Natural killer cell (primary cell): ENCODE data around the gene EIF2B5. TPM values are rescaled to one million over a fixed set of nuclear protein-coding genes. Genes with fewer than 3 reads are reported as not detected.

ENCODE experiments used
- ATAC-seq, 3 donors: fragments of 150-1000 bp in 2 of 3; fragments of 200-7000 bp in 1 of 3; cut with Tn5 transposase; 1 replicate in 1 of 3; 2 replicates in 2 of 3; pipeline ENCODE4 v1.10.0; 2021; ENCODE audit warnings: mild to moderate bottlenecking in 2 of 3, moderate library complexity in 2 of 3
- DNase-seq, 2 donors: peaks; one replicate each; pipeline versions ENCODE4 v3.0.0 to v3.0.0-alpha.2; 2013 to 2021; ENCODE audit warnings: mixed read lengths in 1 of 2
- H3K27ac ChIP-seq: one replicate; pipeline ENCODE4 v1.5.1; 2013; ENCODE audit warnings: mild to moderate bottlenecking, low read length
- H3K27me3 ChIP-seq: one replicate; pipeline ENCODE4 v1.6.1; 2013; ENCODE audit warnings: low read length; ENCODE audit not compliant: control insufficient read depth, insufficient read depth
- H3K36me3 ChIP-seq: one replicate; pipeline ENCODE4 v1.6.1; 2013; ENCODE audit warnings: low read length; ENCODE audit not compliant: control insufficient read depth, insufficient read depth
- H3K4me1 ChIP-seq: one replicate; pipeline ENCODE4 v1.6.1; 2013; ENCODE audit warnings: low read length; ENCODE audit not compliant: control insufficient read depth, insufficient read depth
- H3K4me3 ChIP-seq: one replicate; pipeline ENCODE4 v1.5.1; 2013; ENCODE audit warnings: low read length
- H3K9me3 ChIP-seq: one replicate; pipeline ENCODE4 v1.6.1; 2013; ENCODE audit warnings: low read length; ENCODE audit not compliant: control insufficient read depth, insufficient read depth
- H3K27ac Mint-ChIP-seq, 2 donors: one replicate each; pipeline ENCODE4 v1.8.0; 2022; ENCODE audit warnings: mild to moderate bottlenecking in 2 of 2, mixed read lengths in 2 of 2, moderate library complexity in 1 of 2
- H3K27me3 Mint-ChIP-seq, 2 donors: one replicate each; pipeline ENCODE4 v1.8.0; 2022; ENCODE audit warnings: low read depth in 2 of 2, mixed read lengths in 2 of 2
- H3K36me3 Mint-ChIP-seq: one replicate; pipeline ENCODE4 v1.8.0; 2022; ENCODE audit warnings: mixed read lengths
- H3K4me1 Mint-ChIP-seq, 2 donors: one replicate each; pipeline ENCODE4 v1.8.0; 2022; ENCODE audit warnings: mixed read lengths in 2 of 2
- H3K4me3 Mint-ChIP-seq: one replicate; pipeline ENCODE4 v1.8.0; 2022; ENCODE audit warnings: mild to moderate bottlenecking, moderate library complexity, mixed read lengths
- H3K9me3 Mint-ChIP-seq, 2 donors: one replicate each; pipeline ENCODE4 v1.8.0; 2022; ENCODE audit warnings: mixed read lengths in 2 of 2
- CTCF ChIP-seq: fragments of 200-600 bp; IDR thresholded peaks from one replicate; pipeline ENCODE4 v1.8.0; 2022; ENCODE audit warnings: antibody characterized with exemption
- WGBS: methylation state at CpG from one replicate; pipeline ENCODE4 v1.1.7; 2013; ENCODE audit warnings: missing lambda C conversion rate; ENCODE audit not compliant: insufficient coverage; 5-methylcytosine and 5-hydroxymethylcytosine counted together
- intact Hi-C: fragments of 100-400 bp; cut with micrococcal nuclease; formaldehyde crosslinking; loops from one replicate; pipeline ENCODE4 v1.14.2; 2022
- total RNA-seq, 4 donors: library from RNA; stranded (reverse); fragments of 120-200 nt in 1 of 4; gene quantifications; one replicate each; pipeline versions ENCODE4 v1.2.3 to v1.2.4, GENCODE V29; 2013 to 2022

The EIF2B5 gene
- total RNA-seq, 3 donors from 2014 or later (not counting 1 experiment from before 2014, with no cell fraction given): 44.5 to 59.4 (median 54.8) TPM

- Mint-ChIP-seq H3K4me3 (no peak within 1 kb of the TSS), H3K27me3 (peaks cover 0 to 8% of the 10 kb centered on the region in 2 donors), H3K9me3 (peaks cover 4 to 6% of the 10 kb centered on the region in 2 donors), H3K36me3 (no peaks in the 10 kb centered on the region), H3K27ac (no peak within 1 kb of the TSS), H3K4me1 (no peaks in the 10 kb centered on the region)
- 92% methylated on average over 7 of the region's 7 CpGs for WGBS
- Histone ChIP-seq H3K27ac (no peak within 1 kb of the TSS), H3K4me1 (no peaks in the 10 kb centered on the region), H3K36me3 (no peaks in the 10 kb centered on the region), H3K27me3 (peaks cover 4% of the 10 kb centered on the region), H3K9me3 (peaks cover 6% of the 10 kb centered on the region), H3K4me3 (no peak within 1 kb of the TSS)
- ATAC-seq (no peak), DNase-seq (no peak)
- TF ChIP-seq CTCF: no peak
- intact Hi-C loops: no loop called here
Observed at GRCh38 chr3:184096811-184097383, 38.3 kb upstream of the EIF2B5 start, which contains the start of gene HTR3E. HTR3E (plus strand) TSS chr3:184097064; CDS start chr3:184097530, 466 bp downstream.

GRCh38 chr3:184097556-184097955, 37.6 kb upstream of the EIF2B5 start:
- Mint-ChIP-seq H3K9me3 (no peaks in the 10 kb centered on the region), H3K4me3 (no peak overlapping the region), H3K36me3 (no peaks in the 10 kb centered on the region), H3K4me1 (no peaks in the 10 kb centered on the region), H3K27ac (no peak overlapping the region), H3K27me3 (peaks cover 0 to 8% of the 10 kb centered on the region in 2 donors)
- no peak overlapping the region for H3K4me3 ChIP-seq
- no peak overlapping the region for H3K27ac ChIP-seq
- H3K27me3 ChIP-seq: peaks cover 2% of the 10 kb centered on the region
- DNase-seq (no peak), ATAC-seq (no peak)
- intact Hi-C loops: no loop called here
- no peaks in the 10 kb centered on the region for H3K4me1 ChIP-seq
- H3K36me3 ChIP-seq: no peaks in the 10 kb centered on the region
- peaks cover 5% of the 10 kb centered on the region for H3K9me3 ChIP-seq
- WGBS: 88% methylated on average over 4 of the region's 6 CpGs
- no peak for TF ChIP-seq CTCF

- no peak overlapping the region for H3K27ac Mint-ChIP-seq
Observed at GRCh38 chr3:184099806-184100686, 35.1 kb upstream of the EIF2B5 start.

More at GRCh38 chr3:184099806-184100686, 35.1 kb upstream of the EIF2B5 start:
- H3K4me1 ChIP-seq: no peaks in the 10 kb centered on the region
- peaks cover 2% of the 10 kb centered on the region for H3K27me3 ChIP-seq
- intact Hi-C loops: no loop called here
- DNase-seq (no peak), ATAC-seq (peak in 1 of 3 donors; percentile 17)
- WGBS: 75% methylated on average over 23 of the region's 24 CpGs
- H3K4me3 Mint-ChIP-seq: no peak overlapping the region
- TF ChIP-seq CTCF: no peak
- no peaks in the 10 kb centered on the region for H3K4me1 Mint-ChIP-seq
- H3K36me3 ChIP-seq: no peaks in the 10 kb centered on the region
- H3K9me3 ChIP-seq: no peaks in the 10 kb centered on the region
- H3K27me3 Mint-ChIP-seq: peaks cover 0 to 8% of the 10 kb centered on the region in 2 donors
- no peaks in the 10 kb centered on the region for H3K9me3 Mint-ChIP-seq
- no peaks in the 10 kb centered on the region for H3K36me3 Mint-ChIP-seq
- no peak overlapping the region for H3K27ac ChIP-seq
- no peak overlapping the region for H3K4me3 ChIP-seq
